Activated naive CD4-positive, alpha-beta T cell treated with anti-CD3 and anti-CD28 coated beads, Interleukin-2, amount 50 U/mL, for 16 hours (primary cell): ENCODE results near the gene CA4.
"Not testable (repeated sequence)": the region's sequence is repeated elsewhere in the genome, so short reads cannot be mapped to it uniquely, and the experiment has no call there.

Source experiments
- DNase-seq: peaks from one replicate; pipeline ENCODE4 v3.0.0-alpha.2; 2020

The CA4 gene

GRCh38 chr17:60149691-60150582, at the start of gene CA4:
CA4 (plus strand) TSS chr17:60149973; CDS start chr17:60150035, 62 bp downstream.
- DNase-seq = no peak

- DNase-seq = not testable (repeated sequence)
Measured at GRCh38 chr17:60100577-60100976, 49.2 kb upstream of the CA4 start.

GRCh38 chr17:60102015-60102631, 47.6 kb upstream of the CA4 start:
- DNase-seq = not testable (repeated sequence)

GRCh38 chr17:60102632-60103096, 47.1 kb upstream of the CA4 start:
- DNase-seq = peak; percentile 18

- no peak for DNase-seq
Measured at GRCh38 chr17:60103957-60104356, 45.8 kb upstream of the CA4 start.

- DNase-seq = no peak
Measured at GRCh38 chr17:60106340-60107059, 43.3 kb upstream of the CA4 start.

- no peak for DNase-seq
Measured at GRCh38 chr17:60107526-60108257, 42.1 kb upstream of the CA4 start.

- DNase-seq = not testable (repeated sequence)
Measured at GRCh38 chr17:60108309-60108708, 41.5 kb upstream of the CA4 start.

GRCh38 chr17:60108712-60109111, 41.1 kb upstream of the CA4 start:
- no peak for DNase-seq

- DNase-seq = no peak
Measured at GRCh38 chr17:60109161-60109560, 40.6 kb upstream of the CA4 start.

GRCh38 chr17:60110586-60110985, 39.2 kb upstream of the CA4 start:
- DNase-seq = no peak

GRCh38 chr17:60111661-60112060, 38.1 kb upstream of the CA4 start:
- DNase-seq = not testable (repeated sequence)

- not testable (repeated sequence) for DNase-seq
Measured at GRCh38 chr17:60115364-60115763, 34.4 kb upstream of the CA4 start.

- DNase-seq = not testable (repeated sequence)
Measured at GRCh38 chr17:60116196-60116595, 33.6 kb upstream of the CA4 start.

- DNase-seq = not testable (repeated sequence)
Measured at GRCh38 chr17:60119162-60119561, 30.6 kb upstream of the CA4 start.

- not testable (repeated sequence) for DNase-seq
Measured at GRCh38 chr17:60119807-60120748, 29.7 kb upstream of the CA4 start.

GRCh38 chr17:60127068-60128064, 22.4 kb upstream of the CA4 start:
- DNase-seq = no peak

GRCh38 chr17:60128171-60128859, 21.5 kb upstream of the CA4 start:
- no peak for DNase-seq

- no peak for DNase-seq
Measured at GRCh38 chr17:60129164-60129563, 20.6 kb upstream of the CA4 start.

- no peak for DNase-seq
Measured at GRCh38 chr17:60130466-60130865, 19.3 kb upstream of the CA4 start.
